IPS-NIHi7 (cell line): ENCODE measurements around the gene SYT8.
"Not testable (repeated sequence)": the region's sequence is repeated elsewhere in the genome, so short reads cannot be mapped to it uniquely, and the experiment has no call there.

Experiments
- DNase-seq: peaks from one replicate; pipeline ENCODE4 v3.0.0; 2012; ENCODE audit warnings: mixed read lengths; ENCODE audit errors: extremely low spot score

Gene SYT8, protein sequence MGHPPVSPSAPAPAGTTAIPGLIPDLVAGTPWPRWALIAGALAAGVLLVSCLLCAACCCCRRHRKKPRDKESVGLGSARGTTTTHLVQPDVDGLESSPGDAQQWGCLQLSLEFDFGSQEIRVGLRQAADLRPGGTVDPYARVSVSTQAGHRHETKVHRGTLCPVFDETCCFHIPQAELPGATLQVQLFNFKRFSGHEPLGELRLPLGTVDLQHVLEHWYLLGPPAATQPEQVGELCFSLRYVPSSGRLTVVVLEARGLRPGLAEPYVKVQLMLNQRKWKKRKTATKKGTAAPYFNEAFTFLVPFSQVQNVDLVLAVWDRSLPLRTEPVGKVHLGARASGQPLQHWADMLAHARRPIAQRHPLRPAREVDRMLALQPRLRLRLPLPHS

DNA sequence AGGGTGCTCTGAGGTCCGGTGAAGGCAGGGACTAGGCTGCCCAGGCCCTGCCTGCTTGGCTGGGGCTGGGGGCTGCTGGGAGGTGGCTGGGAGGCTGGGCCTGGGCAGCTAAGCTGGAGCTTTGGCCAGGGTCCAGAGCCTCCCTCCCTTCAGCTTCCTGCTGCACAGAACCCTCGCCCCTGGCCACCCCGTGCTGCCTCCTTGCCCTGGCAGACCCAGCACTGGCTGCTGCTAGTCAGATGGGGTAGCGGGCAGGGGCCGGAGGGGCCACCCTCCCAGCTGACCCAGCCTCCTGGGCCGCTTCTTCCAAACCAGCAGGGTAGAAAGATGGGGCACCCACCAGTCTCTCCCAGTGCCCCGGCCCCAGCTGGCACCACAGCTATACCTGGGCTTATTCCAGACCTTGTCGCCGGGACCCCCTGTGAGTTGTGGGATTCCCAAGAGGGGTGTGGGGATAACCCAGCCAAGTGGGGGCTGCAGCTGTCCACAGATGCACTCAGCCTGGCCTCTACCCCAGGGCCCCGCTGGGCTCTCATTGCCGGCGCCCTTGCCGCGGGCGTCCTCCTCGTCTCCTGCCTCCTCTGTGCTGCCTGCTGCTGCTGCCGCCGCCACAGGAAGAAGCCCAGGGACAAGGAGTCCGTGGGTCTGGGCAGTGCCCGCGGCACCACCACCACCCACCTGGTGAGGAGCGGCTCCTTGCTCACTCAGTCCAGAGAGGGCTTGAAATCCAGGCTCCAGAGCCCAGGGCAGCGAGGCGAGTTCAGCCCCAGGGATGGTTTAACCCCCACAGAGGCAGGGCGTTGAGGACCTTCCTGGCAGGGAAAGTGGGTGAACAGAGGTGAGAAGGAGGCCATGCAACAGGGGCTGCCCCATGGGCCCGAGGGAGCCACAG, at the start of gene SYT8:
Gene SYT8 (plus strand): TSS at position 212 of the 892 bp plus-strand sequence. CDS start 116 bp downstream, at position 328.
- DNase-seq, result no peak

DNA sequence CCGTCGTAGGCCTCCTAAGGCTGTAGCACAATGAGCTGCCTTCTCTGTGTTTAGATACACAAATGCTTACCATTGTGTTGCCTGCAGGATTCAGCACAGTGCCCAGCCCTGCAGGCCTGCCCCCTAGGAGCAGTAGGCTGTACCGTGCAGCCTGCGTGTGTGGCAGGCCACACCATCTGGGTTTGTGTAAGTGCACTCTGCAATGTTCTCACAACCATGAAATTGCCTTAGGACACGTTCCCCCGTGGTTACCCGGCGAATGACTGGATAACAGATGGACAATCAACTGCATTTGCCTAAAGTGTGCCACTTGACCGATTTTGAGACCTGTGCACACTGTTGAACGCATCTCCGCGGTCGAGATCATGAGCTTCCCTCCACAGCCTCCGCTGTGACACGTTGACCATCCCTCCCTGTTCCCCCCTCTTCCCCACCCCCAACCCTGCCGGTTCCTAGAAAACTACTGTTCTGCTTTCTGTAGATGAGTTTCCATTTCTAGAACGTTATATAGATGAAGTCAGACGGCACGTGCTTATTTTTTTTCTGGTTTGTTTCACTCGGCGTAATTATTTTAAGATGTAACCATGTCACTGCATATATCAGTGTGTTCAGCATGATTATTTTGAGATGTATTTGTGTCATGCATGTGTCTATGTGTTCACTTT, 48.9 kb upstream of the SYT8 start:
- no peak for DNase-seq

DNA sequence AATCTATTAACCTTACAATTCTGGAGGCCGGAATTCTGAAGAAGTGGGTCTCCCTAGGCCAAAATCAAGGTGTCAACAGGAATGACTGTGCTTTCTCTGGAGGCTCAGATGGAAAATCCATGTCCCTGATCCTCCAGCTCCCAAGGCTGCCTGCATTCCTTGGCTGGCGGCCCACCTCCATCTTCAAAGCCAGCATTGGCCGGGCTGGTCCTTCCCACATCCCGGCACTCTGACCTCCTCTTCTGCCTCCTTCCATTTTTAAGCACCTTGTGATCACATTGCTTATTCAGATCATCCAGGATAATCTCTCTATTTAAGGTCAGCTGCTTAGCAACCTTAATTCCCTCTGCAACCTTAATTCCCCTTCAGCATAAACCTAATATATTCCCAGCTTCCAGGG, 48.3 kb upstream of the SYT8 start:
- DNase-seq, result no peak

DNA sequence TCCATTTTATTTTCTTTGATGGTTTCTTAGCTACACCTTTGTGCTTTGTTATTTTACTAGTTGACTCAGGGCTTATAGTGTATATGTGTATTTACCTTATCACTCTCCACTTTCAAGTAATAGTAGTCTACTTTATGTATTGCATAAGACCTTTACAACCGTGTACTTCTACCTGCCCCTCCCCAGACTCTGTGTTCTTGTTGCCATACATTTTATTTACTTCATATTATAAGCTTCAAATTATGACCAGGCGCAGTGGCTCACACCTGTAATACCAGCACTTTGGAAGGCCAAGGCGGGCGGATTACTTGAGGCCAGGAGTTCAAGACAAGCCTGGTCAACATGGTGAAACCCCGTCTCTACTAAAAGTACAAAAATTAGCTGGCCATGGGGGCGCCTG, 42.9 kb upstream of the SYT8 start:
- DNase-seq, result no peak

DNA sequence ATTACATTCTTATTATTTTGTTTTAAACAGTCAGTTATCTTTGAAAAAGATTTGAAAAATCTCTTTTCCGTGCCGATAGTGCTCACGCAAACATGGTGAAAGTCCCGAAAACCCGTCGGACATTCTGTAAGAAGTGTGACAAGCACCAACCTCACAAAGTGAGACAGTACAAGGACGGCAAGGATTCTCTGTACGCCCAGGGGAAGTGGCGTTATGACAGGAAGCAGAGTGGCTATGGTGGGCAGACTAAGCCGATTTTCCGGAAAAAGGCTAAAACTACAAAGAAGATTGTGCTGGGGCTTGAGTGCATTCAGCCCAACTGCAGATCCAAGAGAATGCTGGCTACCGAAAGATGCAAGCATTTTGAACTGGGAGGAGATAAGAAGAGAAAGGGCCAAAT, 42.3 kb upstream of the SYT8 start:
- no peak for DNase-seq

DNA sequence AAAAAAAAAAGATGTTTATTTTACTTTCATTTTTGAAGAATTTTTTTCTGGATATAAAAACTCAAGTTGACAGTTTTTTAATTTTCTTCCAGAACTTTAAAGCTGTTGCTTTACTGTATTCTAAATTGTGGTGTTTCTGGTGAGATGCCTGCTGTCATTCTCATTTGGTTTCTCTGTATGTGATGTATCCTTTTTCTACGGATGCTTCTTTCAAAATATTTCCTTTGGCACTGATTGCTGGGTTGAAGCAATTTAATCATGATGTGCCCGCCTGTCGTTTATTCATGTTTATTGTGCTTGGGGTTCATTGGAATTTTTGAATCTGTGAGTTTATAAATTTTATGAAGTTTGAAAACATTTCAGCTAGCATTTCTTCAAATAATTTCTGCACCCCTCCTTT, 41.7 kb upstream of the SYT8 start:
- DNase-seq, result no peak

DNA sequence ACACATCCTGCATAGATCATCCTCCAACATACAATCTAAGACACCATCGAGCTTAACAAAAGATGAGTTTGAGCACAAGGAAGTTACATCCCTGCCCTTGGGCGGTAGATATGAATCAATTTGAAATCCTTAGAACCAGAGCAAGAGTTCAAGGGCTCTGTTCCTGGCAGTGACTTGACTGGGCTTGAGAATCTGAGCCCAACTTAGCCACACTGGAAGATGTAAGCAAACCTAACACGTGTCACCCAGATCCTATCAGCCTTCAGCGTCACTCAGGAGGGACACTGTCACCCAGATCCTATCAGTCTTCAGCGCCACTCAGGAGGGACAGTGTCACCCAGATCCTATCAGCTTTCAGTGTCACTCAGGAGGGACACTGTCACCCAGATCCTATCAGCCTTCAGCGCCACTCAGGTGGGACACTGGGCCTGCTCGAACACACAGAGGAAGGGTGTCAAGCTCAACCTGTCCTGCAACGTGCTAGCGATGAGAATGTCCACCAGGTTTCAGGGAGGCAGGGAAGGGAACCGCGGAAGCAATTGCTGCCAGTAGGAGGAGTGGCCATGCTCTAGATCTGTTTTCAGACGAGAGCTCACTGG, 38.3 kb upstream of the SYT8 start:
- DNase-seq, result peak; percentile 43

DNA sequence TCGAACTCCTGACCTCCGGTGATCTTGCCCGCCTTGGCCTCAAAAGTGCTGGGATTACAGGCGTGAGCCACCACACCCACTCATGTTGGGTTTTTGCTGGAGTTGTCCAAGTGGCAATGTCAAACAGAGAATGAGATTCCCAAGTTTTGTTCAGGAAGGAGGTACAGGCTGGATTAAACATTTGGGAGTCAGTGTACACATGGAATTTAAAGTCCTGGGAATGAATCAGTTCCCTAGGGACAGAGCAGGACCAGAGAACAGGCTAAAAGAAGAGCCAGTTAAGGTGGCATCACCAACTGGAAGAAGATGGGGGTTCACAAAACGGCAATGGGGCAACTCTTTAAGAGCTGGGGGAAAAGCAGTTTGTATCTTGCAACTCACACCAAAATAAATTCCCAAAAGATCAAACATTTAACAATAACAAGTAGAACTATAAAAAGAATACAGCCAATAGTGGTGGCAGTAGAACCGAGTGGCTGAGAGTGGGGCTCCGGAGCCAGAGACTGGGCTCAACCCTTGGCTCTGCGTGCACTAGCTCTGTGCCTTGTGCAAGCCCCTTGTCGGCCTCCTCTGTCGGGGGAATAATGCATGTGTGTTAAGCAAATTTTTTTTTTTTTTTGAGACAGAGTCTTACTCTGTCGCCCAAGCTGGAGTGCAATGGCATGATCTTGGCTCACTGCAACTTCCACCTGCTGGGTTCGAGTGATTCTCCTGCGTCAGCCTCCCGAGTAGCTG, 37.2 kb upstream of the SYT8 start:
- DNase-seq, result no peak

DNA sequence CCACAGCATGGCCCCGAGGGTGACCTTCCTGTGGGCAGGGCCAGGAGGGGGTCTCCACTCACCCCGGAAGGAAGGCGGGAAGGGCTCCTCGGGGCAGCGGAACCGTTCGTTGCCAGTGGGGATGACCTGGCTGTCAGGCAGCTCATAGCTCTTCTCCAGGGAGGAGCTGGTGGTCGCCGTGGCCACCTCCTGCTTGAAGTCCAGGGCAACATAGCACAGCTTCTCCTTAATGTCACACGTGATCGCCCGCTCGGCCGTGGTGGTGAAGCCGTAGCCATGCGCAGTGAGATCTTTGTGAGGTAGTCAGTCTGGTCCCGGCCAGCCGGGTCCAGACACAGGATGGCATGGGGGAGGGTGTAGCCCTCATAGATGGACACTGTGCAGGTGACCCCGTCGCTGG, 31.5 kb upstream of the SYT8 start:
- DNase-seq, result no peak

DNA sequence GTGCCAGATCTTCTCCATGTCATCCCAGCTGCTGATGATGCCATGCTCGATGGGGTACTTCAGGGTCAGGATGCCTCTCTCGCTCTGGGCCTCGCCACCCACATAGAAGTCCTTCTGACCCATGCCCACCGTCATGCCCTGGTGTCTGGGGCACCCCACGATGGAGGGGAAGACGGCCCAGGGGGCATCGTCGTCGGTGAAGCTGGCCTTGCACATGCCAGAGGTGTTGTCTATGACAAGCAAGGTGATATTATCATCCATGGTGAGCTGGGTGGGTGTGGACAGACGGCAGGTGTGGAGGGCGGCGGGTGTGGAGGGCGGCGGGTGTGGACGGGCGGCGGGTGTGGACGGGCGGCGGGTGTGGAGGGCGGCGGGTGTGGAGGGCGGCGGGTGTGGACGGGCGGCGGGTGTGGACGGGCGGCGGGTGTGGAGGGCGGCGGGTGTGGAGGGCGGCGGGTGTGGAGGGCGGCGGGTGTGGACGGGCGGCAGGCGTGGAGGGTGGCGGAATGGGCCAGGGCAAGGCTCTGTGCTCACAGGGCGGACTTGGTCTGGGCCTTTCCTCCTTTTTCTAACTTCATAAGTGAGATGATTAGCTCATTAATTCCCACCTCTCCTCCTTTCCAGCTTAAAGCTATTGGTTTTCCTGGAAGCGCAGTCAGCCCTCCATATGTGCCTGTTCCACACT, 30.8 kb upstream of the SYT8 start:
- not testable (repeated sequence) for DNase-seq

DNA sequence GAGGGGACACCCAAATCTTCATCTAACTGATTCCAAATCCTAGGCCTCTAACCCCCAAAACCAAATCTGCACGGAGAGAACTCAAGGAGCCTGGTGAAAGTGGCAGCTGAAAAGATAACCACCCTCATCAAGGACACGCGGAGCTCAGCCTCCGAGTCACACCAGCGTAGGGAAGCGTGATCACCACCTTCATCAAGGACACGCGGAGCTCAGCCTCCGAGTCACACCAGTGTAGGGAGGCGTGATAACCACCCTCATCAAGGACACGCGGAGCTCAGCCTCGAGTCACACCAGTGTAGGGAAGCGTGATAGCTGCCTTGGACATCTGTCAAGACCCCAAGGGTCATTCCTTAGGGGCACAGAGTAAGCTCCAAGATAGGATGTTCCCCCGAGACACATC, 29.3 kb upstream of the SYT8 start:
- no peak for DNase-seq

DNA sequence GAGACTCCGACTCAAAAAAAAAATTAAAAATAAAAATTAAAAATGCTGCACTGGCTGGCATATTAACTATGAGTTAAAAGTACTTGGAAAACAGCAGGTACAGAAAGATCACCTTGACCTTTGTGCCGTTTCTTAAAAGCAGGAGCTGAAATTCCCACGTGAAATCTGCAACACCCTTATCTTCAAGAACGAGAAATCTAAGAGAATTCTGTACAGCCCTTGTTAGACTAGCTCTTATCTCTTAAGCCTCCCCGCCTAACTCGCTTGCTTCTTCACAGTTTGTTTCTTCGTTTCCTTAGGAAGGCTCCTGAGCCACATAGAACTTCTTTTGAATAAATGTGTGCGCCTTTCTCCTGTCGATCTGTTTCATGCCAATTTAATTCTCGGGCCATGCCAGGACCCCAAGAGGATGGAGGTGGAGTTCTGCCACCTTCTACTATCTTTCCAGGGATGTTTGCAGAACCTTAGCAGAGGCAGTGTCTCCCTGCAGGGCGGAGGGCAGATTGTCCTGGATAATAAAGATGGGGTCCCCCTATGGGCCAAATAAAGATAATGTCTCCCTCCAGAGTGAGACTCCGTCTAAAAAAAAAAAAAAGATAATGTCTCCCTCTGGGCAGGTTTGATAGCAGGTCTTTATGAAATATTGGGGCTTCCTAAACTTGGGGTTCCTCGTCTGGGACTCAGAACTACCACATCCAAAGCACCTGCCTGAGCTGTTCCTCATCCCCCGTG, 27.4 kb upstream of the SYT8 start:
- no peak for DNase-seq

DNA sequence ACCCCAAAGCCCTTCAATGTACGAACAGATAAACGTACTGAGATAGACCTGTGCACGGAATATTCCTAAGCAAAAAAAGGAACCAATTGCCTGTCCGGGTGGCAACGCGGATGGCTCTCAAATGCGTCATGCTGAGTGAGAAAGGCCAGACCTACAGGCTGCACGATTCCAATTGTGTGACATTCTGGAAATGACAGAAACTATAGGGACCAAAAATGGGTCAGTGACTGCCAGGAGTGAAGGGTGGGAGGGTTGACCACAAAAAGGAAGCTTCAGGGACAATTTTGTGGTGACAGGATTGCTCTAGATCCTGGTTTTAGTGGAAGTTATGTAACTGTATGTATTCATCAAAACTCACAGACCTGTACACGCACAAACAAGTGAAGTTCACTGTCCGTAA, 24.0 kb upstream of the SYT8 start:
- no peak for DNase-seq

DNA sequence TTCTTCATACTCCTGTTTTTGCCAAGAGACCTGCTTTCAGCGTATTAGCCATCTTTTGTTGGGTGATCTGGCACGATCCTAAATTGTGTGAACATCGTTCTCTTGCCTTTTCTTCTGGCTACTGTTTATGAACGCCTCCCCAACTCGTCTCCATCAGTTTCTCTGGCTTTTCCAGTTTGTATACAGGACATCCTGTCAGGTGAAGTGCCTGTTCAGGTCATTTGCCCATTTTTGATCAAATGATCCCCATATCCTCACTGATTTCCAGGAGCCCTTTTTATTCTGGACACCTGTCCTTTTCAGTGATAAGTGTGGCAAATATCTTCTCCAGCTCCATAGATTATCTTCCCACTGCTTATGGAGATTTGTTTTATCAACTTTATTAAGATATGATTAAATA, 22.5 kb upstream of the SYT8 start:
- DNase-seq, result no peak

DNA sequence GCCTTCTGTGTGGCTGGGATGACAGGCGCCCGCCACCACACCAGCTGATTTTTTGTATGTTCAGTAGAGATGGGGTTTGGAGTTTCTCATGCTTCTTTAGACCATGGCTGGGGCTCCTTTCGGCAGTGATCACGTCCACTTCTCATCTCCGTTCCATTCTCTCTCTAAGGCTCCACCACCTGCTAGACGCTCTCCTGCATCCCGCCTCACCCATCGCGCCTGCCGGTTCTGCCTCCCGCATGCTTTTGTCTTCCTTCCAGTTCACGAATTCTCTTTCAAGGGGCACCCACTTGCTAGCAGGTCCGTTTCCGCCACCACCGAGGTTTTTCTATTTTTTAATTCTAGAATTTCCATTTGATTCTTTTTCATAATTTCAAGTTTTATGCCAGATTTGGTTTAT, 22.0 kb upstream of the SYT8 start:
- DNase-seq, result no peak

DNA sequence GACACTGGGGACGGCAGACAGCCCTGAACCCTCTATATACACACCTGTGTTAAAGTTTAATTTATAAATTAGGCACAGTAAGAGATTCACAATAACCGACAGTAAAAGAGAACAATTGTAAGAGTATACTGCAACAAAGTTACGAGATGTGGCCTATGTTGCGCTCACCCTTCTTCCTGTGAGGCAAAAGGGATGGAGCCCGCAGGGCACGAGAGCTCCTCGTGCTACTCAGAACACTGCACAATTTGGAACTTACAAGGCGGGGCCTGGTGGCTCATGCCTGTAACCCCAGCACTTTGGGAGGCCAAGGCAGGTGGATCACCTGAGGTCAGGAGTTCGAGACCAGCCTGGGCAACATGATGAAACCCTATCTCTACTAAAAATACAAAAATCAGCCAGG, 21.4 kb upstream of the SYT8 start:
- DNase-seq, result not testable (repeated sequence)

DNA sequence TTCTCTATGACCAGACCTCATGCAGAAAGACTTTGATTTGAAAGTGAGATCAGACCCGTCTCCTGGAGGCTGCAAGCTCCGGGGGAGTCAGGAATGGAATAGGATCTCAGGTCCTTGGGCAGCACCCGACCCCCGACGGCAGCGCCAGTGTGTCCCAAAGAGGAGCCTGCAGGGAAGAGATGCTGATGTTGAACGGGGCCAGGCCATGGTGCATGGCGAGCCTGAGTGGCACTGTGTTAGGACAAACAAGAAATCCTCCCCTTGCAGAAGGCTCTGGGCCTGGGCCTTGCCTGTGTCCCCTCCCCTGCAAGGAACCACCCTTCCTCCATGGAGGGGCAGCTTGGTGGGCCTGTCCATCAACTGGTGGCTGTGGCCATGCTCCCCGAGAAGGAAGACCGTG, 20.1 kb upstream of the SYT8 start:
- DNase-seq, result no peak

DNA sequence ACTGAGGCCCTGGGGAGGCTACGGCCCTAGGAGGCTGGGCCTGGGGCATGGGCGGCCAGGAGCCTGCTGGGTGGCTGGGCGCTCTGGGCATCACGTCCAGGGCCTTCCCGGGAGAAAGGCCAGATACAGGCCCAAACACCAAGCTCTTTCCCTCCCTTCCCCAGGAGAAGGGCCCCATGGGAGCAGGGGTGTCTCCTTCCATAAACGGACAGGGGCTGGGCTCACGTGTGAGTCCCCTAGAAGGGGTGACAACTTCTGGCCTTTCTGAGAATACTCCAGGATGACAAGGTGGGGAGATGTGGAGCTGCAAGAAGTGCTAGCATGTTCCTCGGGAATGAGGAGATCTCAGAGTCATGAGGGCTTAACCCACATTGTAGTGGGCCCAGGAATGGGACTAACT, 19.5 kb upstream of the SYT8 start:
- no peak for DNase-seq

DNA sequence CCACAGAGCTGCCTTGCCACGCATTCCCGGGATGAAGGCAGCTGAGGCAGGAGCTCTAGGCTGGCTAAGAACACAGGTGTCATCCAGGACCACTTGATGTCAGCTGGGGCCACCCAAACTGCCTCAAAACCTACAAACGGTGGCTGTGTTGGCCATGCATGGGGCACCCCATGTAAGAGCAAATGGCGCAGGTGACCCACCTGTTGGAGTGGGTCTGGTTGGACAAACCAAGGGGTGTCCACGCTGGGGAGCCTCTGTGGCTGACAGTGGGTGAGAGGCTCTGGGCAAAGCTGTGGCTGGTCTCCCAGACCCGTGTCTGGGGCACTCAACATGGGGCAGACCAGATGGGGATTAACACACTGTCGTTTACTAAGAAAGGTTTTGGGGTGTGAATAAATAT, 19.0 kb upstream of the SYT8 start:
- DNase-seq, result no peak

DNA sequence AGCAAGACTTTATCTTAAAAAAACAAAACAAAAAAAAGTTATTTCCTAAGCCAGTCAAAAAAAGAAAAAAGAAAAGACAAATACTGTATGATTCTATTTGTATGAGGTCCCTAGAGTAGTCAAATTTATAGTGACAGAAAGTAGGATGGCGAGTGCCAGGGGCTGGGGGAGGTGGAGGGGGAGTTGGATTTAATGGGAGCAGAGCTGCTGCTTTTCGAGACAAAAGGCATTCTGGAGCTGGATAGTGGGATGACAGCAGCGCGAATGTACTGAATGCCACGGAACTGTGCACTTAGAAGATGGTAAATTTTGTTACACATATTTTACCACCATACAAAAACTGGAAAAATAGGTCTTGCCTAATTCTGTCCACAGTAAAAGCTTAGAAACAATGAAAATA, 17.8 kb upstream of the SYT8 start:
- no peak for DNase-seq
